ENCODE results near the gene TAL2.

- no peak for TF ChIP-seq POLR2A (IDR thresholded peaks at IDR 0.05)
- no peak for TF ChIP-seq CTCF (IDR thresholded peaks at IDR 0.05)
These were observed 31.4 kb downstream of the TAL2 start for GRCh38 chr9:105693435-105694189.

All from vagina (tissue), 2 donors.